Measurements from ENCODE around the gene POU2F1.

DNA sequence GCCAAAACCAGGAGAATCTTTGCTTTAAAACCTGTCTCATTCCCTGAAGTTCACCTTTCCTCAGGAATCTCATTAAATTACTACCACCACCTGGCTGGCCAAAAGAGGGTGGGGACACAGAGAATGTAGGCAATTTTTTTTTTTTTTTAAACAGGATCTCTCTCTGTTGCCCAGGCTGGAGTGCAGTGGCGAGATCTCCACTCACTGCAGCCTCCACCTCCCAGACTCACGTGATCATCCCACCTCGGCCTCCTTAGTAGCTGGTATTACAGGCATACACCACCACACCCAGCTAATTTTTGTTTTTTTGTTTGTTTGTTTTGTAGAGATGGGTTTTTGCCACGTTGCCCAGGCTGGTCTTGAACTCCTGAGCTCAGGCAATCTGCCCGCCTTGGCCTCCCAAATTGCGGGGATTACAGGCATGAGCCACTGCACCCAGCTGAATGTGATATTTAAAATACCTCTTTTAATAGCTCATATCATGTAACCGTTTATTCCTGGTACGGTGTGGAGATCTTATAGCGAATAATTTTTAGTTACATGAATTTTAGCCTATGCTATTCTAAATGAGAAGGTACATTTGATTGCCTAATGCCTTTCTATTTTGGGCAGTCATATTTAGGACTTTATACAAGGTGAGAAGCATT lies 84.5 kb downstream of the POU2F1 start:
- TF ChIP-seq, protein P1, sequence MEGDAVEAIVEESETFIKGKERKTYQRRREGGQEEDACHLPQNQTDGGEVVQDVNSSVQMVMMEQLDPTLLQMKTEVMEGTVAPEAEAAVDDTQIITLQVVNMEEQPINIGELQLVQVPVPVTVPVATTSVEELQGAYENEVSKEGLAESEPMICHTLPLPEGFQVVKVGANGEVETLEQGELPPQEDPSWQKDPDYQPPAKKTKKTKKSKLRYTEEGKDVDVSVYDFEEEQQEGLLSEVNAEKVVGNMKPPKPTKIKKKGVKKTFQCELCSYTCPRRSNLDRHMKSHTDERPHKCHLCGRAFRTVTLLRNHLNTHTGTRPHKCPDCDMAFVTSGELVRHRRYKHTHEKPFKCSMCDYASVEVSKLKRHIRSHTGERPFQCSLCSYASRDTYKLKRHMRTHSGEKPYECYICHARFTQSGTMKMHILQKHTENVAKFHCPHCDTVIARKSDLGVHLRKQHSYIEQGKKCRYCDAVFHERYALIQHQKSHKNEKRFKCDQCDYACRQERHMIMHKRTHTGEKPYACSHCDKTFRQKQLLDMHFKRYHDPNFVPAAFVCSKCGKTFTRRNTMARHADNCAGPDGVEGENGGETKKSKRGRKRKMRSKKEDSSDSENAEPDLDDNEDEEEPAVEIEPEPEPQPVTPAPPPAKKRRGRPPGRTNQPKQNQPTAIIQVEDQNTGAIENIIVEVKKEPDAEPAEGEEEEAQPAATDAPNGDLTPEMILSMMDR (IDR thresholded peaks at IDR 0.05; ENCODE audit: low read depth, low read length, missing input control) = no peak
- no peak for TF ChIP-seq GABPA (IDR thresholded peaks at IDR 0.05 in 1 of 2, conservative IDR thresholded peaks at IDR 0.05 in 1 of 2)
- no peak for TF ChIP-seq YY1 (IDR thresholded peaks at IDR 0.05)
- TF ChIP-seq, protein P2, sequence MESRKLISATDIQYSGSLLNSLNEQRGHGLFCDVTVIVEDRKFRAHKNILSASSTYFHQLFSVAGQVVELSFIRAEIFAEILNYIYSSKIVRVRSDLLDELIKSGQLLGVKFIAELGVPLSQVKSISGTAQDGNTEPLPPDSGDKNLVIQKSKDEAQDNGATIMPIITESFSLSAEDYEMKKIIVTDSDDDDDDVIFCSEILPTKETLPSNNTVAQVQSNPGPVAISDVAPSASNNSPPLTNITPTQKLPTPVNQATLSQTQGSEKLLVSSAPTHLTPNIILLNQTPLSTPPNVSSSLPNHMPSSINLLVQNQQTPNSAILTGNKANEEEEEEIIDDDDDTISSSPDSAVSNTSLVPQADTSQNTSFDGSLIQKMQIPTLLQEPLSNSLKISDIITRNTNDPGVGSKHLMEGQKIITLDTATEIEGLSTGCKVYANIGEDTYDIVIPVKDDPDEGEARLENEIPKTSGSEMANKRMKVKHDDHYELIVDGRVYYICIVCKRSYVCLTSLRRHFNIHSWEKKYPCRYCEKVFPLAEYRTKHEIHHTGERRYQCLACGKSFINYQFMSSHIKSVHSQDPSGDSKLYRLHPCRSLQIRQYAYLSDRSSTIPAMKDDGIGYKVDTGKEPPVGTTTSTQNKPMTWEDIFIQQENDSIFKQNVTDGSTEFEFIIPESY (IDR thresholded peaks at IDR 0.05) = no peak
- TF ChIP-seq EGR1 (IDR thresholded peaks at IDR 0.05; ENCODE audit: low read depth in 2 of 2) = no peak
- TF ChIP-seq, protein P3, sequence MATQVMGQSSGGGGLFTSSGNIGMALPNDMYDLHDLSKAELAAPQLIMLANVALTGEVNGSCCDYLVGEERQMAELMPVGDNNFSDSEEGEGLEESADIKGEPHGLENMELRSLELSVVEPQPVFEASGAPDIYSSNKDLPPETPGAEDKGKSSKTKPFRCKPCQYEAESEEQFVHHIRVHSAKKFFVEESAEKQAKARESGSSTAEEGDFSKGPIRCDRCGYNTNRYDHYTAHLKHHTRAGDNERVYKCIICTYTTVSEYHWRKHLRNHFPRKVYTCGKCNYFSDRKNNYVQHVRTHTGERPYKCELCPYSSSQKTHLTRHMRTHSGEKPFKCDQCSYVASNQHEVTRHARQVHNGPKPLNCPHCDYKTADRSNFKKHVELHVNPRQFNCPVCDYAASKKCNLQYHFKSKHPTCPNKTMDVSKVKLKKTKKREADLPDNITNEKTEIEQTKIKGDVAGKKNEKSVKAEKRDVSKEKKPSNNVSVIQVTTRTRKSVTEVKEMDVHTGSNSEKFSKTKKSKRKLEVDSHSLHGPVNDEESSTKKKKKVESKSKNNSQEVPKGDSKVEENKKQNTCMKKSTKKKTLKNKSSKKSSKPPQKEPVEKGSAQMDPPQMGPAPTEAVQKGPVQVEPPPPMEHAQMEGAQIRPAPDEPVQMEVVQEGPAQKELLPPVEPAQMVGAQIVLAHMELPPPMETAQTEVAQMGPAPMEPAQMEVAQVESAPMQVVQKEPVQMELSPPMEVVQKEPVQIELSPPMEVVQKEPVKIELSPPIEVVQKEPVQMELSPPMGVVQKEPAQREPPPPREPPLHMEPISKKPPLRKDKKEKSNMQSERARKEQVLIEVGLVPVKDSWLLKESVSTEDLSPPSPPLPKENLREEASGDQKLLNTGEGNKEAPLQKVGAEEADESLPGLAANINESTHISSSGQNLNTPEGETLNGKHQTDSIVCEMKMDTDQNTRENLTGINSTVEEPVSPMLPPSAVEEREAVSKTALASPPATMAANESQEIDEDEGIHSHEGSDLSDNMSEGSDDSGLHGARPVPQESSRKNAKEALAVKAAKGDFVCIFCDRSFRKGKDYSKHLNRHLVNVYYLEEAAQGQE (IDR thresholded peaks at IDR 0.05) = no peak
- no peak for TF ChIP-seq SP1 (IDR thresholded peaks at IDR 0.05)
- no peak for TF ChIP-seq RAD21 (IDR thresholded peaks at IDR 0.05)
